ENCODE measurements around the gene AKR7A3.

AKR7A3 gene

GRCh38 chr1:19325958-19326747, 37.6 kb upstream of the AKR7A3 start:
- no peak overlapping the region for H3K27ac ChIP-seq
- no peak for TF ChIP-seq CTCF (conservative IDR thresholded peaks at IDR 0.05)

GRCh38 chr1:19325368-19325957, 36.9 kb upstream of the AKR7A3 start:
- H3K27ac ChIP-seq = no peak overlapping the region
- no peak for TF ChIP-seq CTCF (conservative IDR thresholded peaks at IDR 0.05)

- no peak overlapping the region for H3K27ac ChIP-seq
- no peak for TF ChIP-seq CTCF (conservative IDR thresholded peaks at IDR 0.05)
Measured at GRCh38 chr1:19324665-19324990, 36.1 kb upstream of the AKR7A3 start.

GRCh38 chr1:19323987-19324664, 35.6 kb upstream of the AKR7A3 start:
- TF ChIP-seq CTCF (conservative IDR thresholded peaks at IDR 0.05) = no peak
- no peak overlapping the region for H3K27ac ChIP-seq

- no peak overlapping the region for H3K27ac ChIP-seq
- no peak for TF ChIP-seq CTCF (conservative IDR thresholded peaks at IDR 0.05)
Measured at GRCh38 chr1:19322481-19322880, 33.9 kb upstream of the AKR7A3 start.

GRCh38 chr1:19321071-19321470, 32.5 kb upstream of the AKR7A3 start:
- no peak overlapping the region for H3K27ac ChIP-seq
- TF ChIP-seq CTCF (conservative IDR thresholded peaks at IDR 0.05) = no peak

- no peak overlapping the region for H3K27ac ChIP-seq
- TF ChIP-seq CTCF (conservative IDR thresholded peaks at IDR 0.05) = no peak
Measured at GRCh38 chr1:19319196-19319595, 30.6 kb upstream of the AKR7A3 start.

Measured in VCaP (cell line).